ENCODE measurements around the gene CTNNA2.
"Not testable (repeated sequence)": the region's sequence is repeated elsewhere in the genome, so short reads cannot be mapped to it uniquely, and the experiment has no call there.

CTNNA2 gene

GRCh38 chr2:80098503-80098902 lies 585.7 kb downstream of the CTNNA2 start:
- not testable (repeated sequence) for H3K27me3 ChIP-seq (ENCODE audit: insufficient read depth, low read length); H3K14ac ChIP-seq (ENCODE audit: low read length); H2AK5ac ChIP-seq (ENCODE audit: low read length); H3K79me2 ChIP-seq (ENCODE audit: control insufficient read depth, insufficient read depth, low read length, poor library complexity); H3K4ac ChIP-seq (ENCODE audit: low read depth, low read length); H4K91ac ChIP-seq (ENCODE audit: low read depth, low read length); H3K27ac ChIP-seq (ENCODE audit: low read depth, low read length); H2BK120ac ChIP-seq (ENCODE audit: insufficient read depth, low read length, poor library complexity); H3K23ac ChIP-seq (ENCODE audit: low read length); H3K36me3 ChIP-seq (ENCODE audit: control insufficient read depth in 1 of 2, insufficient read depth in 2 of 2, low read length in 2 of 2); H2BK5ac ChIP-seq (ENCODE audit: low read depth, low read length, poor library complexity); H3K79me1 ChIP-seq (ENCODE audit: low read length); H3K18ac ChIP-seq (ENCODE audit: low read length); H4K8ac ChIP-seq (ENCODE audit: low read depth, low read length); H3K4me3 ChIP-seq (ENCODE audit: low read depth, low read length); H2BK12ac ChIP-seq (ENCODE audit: low read length); H2AFZ ChIP-seq (ENCODE audit: insufficient read depth, low read length, poor library complexity); H4K12ac ChIP-seq (ENCODE audit: low read depth, low read length); H3K4me2 ChIP-seq (ENCODE audit: low read length); DNase-seq; H3K9me3 ChIP-seq (ENCODE audit: insufficient read depth, low read depth, low read length); H3K9ac ChIP-seq (ENCODE audit: low read length); H3K4me1 ChIP-seq (ENCODE audit: control insufficient read depth in 1 of 2, insufficient read depth in 2 of 2, low read length in 2 of 2)
- WGBS (ENCODE audit: extremely low coverage, insufficient coverage, insufficient read length), result no CpG with 5 or more reads among the region's 12 CpGs

GRCh38 chr2:80102026-80102425 lies 589.2 kb downstream of the CTNNA2 start:
- no peak overlapping the region for H3K4ac ChIP-seq (ENCODE audit: low read depth, low read length)
- no peaks in the 10 kb centered on the region for H3K27me3 ChIP-seq (ENCODE audit: insufficient read depth, low read length)
- H3K9me3 ChIP-seq (ENCODE audit: insufficient read depth, low read depth, low read length), result peaks cover 7% of the 10 kb centered on the region
- H2BK120ac ChIP-seq (ENCODE audit: insufficient read depth, low read length, poor library complexity), result no peak overlapping the region
- no peak overlapping the region for H2BK12ac ChIP-seq (ENCODE audit: low read length)
- H3K27ac ChIP-seq (ENCODE audit: low read depth, low read length), result no peak overlapping the region
- no peak overlapping the region for H2AK5ac ChIP-seq (ENCODE audit: low read length)
- H3K4me3 ChIP-seq (ENCODE audit: low read depth, low read length), result no peak overlapping the region
- no peaks in the 10 kb centered on the region for H3K79me1 ChIP-seq (ENCODE audit: low read length)
- no peak overlapping the region for H4K91ac ChIP-seq (ENCODE audit: low read depth, low read length)
- no peak overlapping the region for H4K12ac ChIP-seq (ENCODE audit: low read depth, low read length)
- no peaks in the 10 kb centered on the region for H3K36me3 ChIP-seq (ENCODE audit: control insufficient read depth in 1 of 2, insufficient read depth in 2 of 2, low read length in 2 of 2)
- no peak overlapping the region for H3K4me2 ChIP-seq (ENCODE audit: low read length)
- H3K4me1 ChIP-seq (ENCODE audit: control insufficient read depth in 1 of 2, insufficient read depth in 2 of 2, low read length in 2 of 2), result no peaks in the 10 kb centered on the region
- no peak overlapping the region for H4K8ac ChIP-seq (ENCODE audit: low read depth, low read length)
- no peak overlapping the region for H3K14ac ChIP-seq (ENCODE audit: low read length)
- no peak overlapping the region for H3K23ac ChIP-seq (ENCODE audit: low read length)
- no peak overlapping the region for H3K9ac ChIP-seq (ENCODE audit: low read length)
- DNase-seq, result peak in 1 of 2 donors; percentile 0
- WGBS (ENCODE audit: extremely low coverage, insufficient coverage, insufficient read length), result no CpG with 5 or more reads among the region's 1 CpG
- no peaks in the 10 kb centered on the region for H3K79me2 ChIP-seq (ENCODE audit: control insufficient read depth, insufficient read depth, low read length, poor library complexity)
- no peak overlapping the region for H3K18ac ChIP-seq (ENCODE audit: low read length)
- no peak overlapping the region for H2BK5ac ChIP-seq (ENCODE audit: low read depth, low read length, poor library complexity)
- H2AFZ ChIP-seq (ENCODE audit: insufficient read depth, low read length, poor library complexity), result no peak overlapping the region

GRCh38 chr2:80105015-80105640 lies 592.3 kb downstream of the CTNNA2 start:
- WGBS (ENCODE audit: extremely low coverage, insufficient coverage, insufficient read length), result no CpG with 5 or more reads among the region's 7 CpGs

GRCh38 chr2:80111185-80111584 lies 598.3 kb downstream of the CTNNA2 start:
- no peak overlapping the region for H3K4me3 ChIP-seq (ENCODE audit: low read depth, low read length)

More at GRCh38 chr2:80105015-80105640, 592.3 kb downstream of the CTNNA2 start:
- H3K27ac ChIP-seq (ENCODE audit: low read depth, low read length), result no peak overlapping the region
- H3K27me3 ChIP-seq (ENCODE audit: insufficient read depth, low read length), result no peaks in the 10 kb centered on the region
- H4K8ac ChIP-seq (ENCODE audit: low read depth, low read length), result no peak overlapping the region
- H3K9ac ChIP-seq (ENCODE audit: low read length), result no peak overlapping the region
- DNase-seq, result no peak
- H2BK12ac ChIP-seq (ENCODE audit: low read length), result no peak overlapping the region
- H3K18ac ChIP-seq (ENCODE audit: low read length), result no peak overlapping the region
- H3K4me1 ChIP-seq (ENCODE audit: control insufficient read depth in 1 of 2, insufficient read depth in 2 of 2, low read length in 2 of 2), result no peaks in the 10 kb centered on the region
- no peaks in the 10 kb centered on the region for H3K79me2 ChIP-seq (ENCODE audit: control insufficient read depth, insufficient read depth, low read length, poor library complexity)
- H2BK120ac ChIP-seq (ENCODE audit: insufficient read depth, low read length, poor library complexity), result no peak overlapping the region
- no peak overlapping the region for H3K4me3 ChIP-seq (ENCODE audit: low read depth, low read length)
- no peaks in the 10 kb centered on the region for H3K36me3 ChIP-seq (ENCODE audit: control insufficient read depth in 1 of 2, insufficient read depth in 2 of 2, low read length in 2 of 2)
- H3K4me2 ChIP-seq (ENCODE audit: low read length), result no peak overlapping the region
- H3K23ac ChIP-seq (ENCODE audit: low read length), result no peak overlapping the region
- H3K79me1 ChIP-seq (ENCODE audit: low read length), result no peaks in the 10 kb centered on the region
- H2AK5ac ChIP-seq (ENCODE audit: low read length), result no peak overlapping the region
- H4K12ac ChIP-seq (ENCODE audit: low read depth, low read length), result no peak overlapping the region
- no peak overlapping the region for H2BK5ac ChIP-seq (ENCODE audit: low read depth, low read length, poor library complexity)
- H3K4ac ChIP-seq (ENCODE audit: low read depth, low read length), result no peak overlapping the region
- H3K14ac ChIP-seq (ENCODE audit: low read length), result no peak overlapping the region
- H4K91ac ChIP-seq (ENCODE audit: low read depth, low read length), result no peak overlapping the region
- no peaks in the 10 kb centered on the region for H3K9me3 ChIP-seq (ENCODE audit: insufficient read depth, low read depth, low read length)
- no peak overlapping the region for H2AFZ ChIP-seq (ENCODE audit: insufficient read depth, low read length, poor library complexity)

More at GRCh38 chr2:80111185-80111584, 598.3 kb downstream of the CTNNA2 start:
- no peak overlapping the region for H2BK120ac ChIP-seq (ENCODE audit: insufficient read depth, low read length, poor library complexity)
- no peak overlapping the region for H3K4me2 ChIP-seq (ENCODE audit: low read length)
- H3K18ac ChIP-seq (ENCODE audit: low read length), result no peak overlapping the region
- H4K8ac ChIP-seq (ENCODE audit: low read depth, low read length), result no peak overlapping the region
- H4K91ac ChIP-seq (ENCODE audit: low read depth, low read length), result no peak overlapping the region
- H3K4me1 ChIP-seq (ENCODE audit: control insufficient read depth in 1 of 2, insufficient read depth in 2 of 2, low read length in 2 of 2), result peaks cover 3 to 7% of the 10 kb centered on the region in 2 experiments
- no peak overlapping the region for H3K23ac ChIP-seq (ENCODE audit: low read length)
- no peak overlapping the region for H4K12ac ChIP-seq (ENCODE audit: low read depth, low read length)
- no peak overlapping the region for H2AK5ac ChIP-seq (ENCODE audit: low read length)
- H3K27ac ChIP-seq (ENCODE audit: low read depth, low read length), result no peak overlapping the region
- DNase-seq, result no peak
- no peaks in the 10 kb centered on the region for H3K79me2 ChIP-seq (ENCODE audit: control insufficient read depth, insufficient read depth, low read length, poor library complexity)
- H3K36me3 ChIP-seq (ENCODE audit: control insufficient read depth in 1 of 2, insufficient read depth in 2 of 2, low read length in 2 of 2), result no peaks in the 10 kb centered on the region
- H2AFZ ChIP-seq (ENCODE audit: insufficient read depth, low read length, poor library complexity), result no peak overlapping the region
- no peaks in the 10 kb centered on the region for H3K27me3 ChIP-seq (ENCODE audit: insufficient read depth, low read length)
- no peak overlapping the region for H2BK12ac ChIP-seq (ENCODE audit: low read length)
- no peaks in the 10 kb centered on the region for H3K79me1 ChIP-seq (ENCODE audit: low read length)
- no peak overlapping the region for H3K14ac ChIP-seq (ENCODE audit: low read length)
- H3K4ac ChIP-seq (ENCODE audit: low read depth, low read length), result no peak overlapping the region
- H3K9ac ChIP-seq (ENCODE audit: low read length), result no peak overlapping the region
- H2BK5ac ChIP-seq (ENCODE audit: low read depth, low read length, poor library complexity), result no peak overlapping the region
- no peaks in the 10 kb centered on the region for H3K9me3 ChIP-seq (ENCODE audit: insufficient read depth, low read depth, low read length)
